Measurements from ENCODE around the gene PIGQ. TPM values are rescaled to one million over a fixed set of nuclear protein-coding genes. Genes with fewer than 3 reads are reported as not detected.

Gene PIGQ
- total and polyA plus RNA-seq, 2 of the 8 experiments (the other 6 are each of a cell fraction or from before 2014, with no cell fraction given): 36.0 to 49.2 TPM

- 82% methylated on average over 21 of the region's 21 CpGs; no CpG with 5 or more reads in 1 of the 2 experiments for WGBS, 2 experiments (ENCODE audit: extremely low coverage in 1 of 2, insufficient coverage in 1 of 2, insufficient read length in 1 of 2, insufficient replicate concordance in 2 of 2, low coverage in 1 of 2, low lambda C conversion rate in 2 of 2, missing lambda C conversion rate in 1 of 2)
- no peak for FAIRE-seq
- Histone ChIP-seq H2AK5ac (ENCODE audit: low read depth, low read length) (no peak overlapping the region), H3K4ac (replicated peaks; ENCODE audit: insufficient read length, low read depth, low read length) (no peak overlapping the region), H3K79me1 (ENCODE audit: low read depth, low read length) (no peaks in the 10 kb centered on the region; the same call in none of the 2 replicates), H3K79me2 (ENCODE audit: control insufficient read depth in 1 of 2, insufficient read depth in 2 of 2, low read length in 2 of 2) (no peaks in the 10 kb centered on the region; a peak in 1 of 4 replicates), H3K27ac (ENCODE audit: low read depth, low read length) (no peak overlapping the region), H2BK20ac (ENCODE audit: low read length) (no peak overlapping the region), H3K9me3 (ENCODE audit: insufficient read depth in 2 of 2, low read depth in 1 of 2, low read length in 1 of 2) (no peaks in the 10 kb centered on the region), H3K27me3 (replicated peaks in 1 of 4; ENCODE audit: control insufficient read depth in 3 of 4, extremely low read depth in 1 of 4, insufficient read depth in 3 of 4, low read length in 3 of 4) (no peaks in the 10 kb centered on the region), H4K8ac (ENCODE audit: extremely low read depth, insufficient read depth, low read length) (no peak overlapping the region), H2BK12ac (ENCODE audit: low read depth, low read length) (no peak overlapping the region), H4K20me1 (replicated peaks in 1 of 2; ENCODE audit: control insufficient read depth in 1 of 2, insufficient read depth in 2 of 2, low read length in 2 of 2) (peaks cover 0 to 16% of the 10 kb centered on the region in 2 experiments), H2BK120ac (replicated peaks; ENCODE audit: low read depth, low read length) (no peak overlapping the region), H4K91ac (replicated peaks; ENCODE audit: insufficient read length, low read length) (no peak overlapping the region), H2AFZ (ENCODE audit: low read length) (no peak overlapping the region), H3K4me2 (ENCODE audit: insufficient read depth in 1 of 2, low read depth in 2 of 2, low read length in 2 of 2) (no peak overlapping the region), H2BK5ac (ENCODE audit: low read depth, low read length) (no peak overlapping the region), H3K18ac (ENCODE audit: extremely low read depth, low read length) (no peak overlapping the region), H3K23ac (ENCODE audit: insufficient read length) (no peak overlapping the region), H3K4me1 (replicated peaks in 1 of 4; ENCODE audit: control insufficient read depth in 3 of 4, insufficient read depth in 4 of 4, low read length in 3 of 4) (peaks cover 0 to 3% (median 1%) of the 10 kb centered on the region in 4 experiments; a peak in 4 of 7 replicates), H3K4me3 (ENCODE audit: extremely low read depth in 1 of 4, insufficient read depth in 2 of 4, low read depth in 3 of 4, low read length in 4 of 4) (no peak overlapping the region), H4K5ac (ENCODE audit: insufficient read length, low read depth, low read length) (no peak overlapping the region), H2BK15ac (ENCODE audit: low read length) (no peak overlapping the region), H3K23me2 (ENCODE audit: low read depth, low read length) (no peaks in the 10 kb centered on the region), H3K36me3 (ENCODE audit: control insufficient read depth in 2 of 4, insufficient read depth in 4 of 4, low read length in 3 of 4) (peaks cover 0 to 16% (median 0%) of the 10 kb centered on the region in 4 experiments; a peak in 3 of 8 replicates), H3K56ac (replicated peaks; ENCODE audit: insufficient read length, low read depth, low read length) (no peak overlapping the region), H3K14ac (ENCODE audit: insufficient read length) (no peak overlapping the region), H3K9ac (replicated peaks in 1 of 4; ENCODE audit: extremely low read depth in 1 of 4, low read depth in 3 of 4, low read length in 3 of 4) (no peak overlapping the region)
- DNase-seq (ENCODE audit: low read depth in 1 of 2, low spot score in 2 of 2): no peak
- POLR2A ChIA-PET (ENCODE audit: partially characterized antibody): interaction anchor here (0.7 to 1.5 kb wide), 11 partner anchors 9 to 193 kb away, joined by 3 to 6 read pairs (median 4); partner anchors contain the start of genes NHLRC4, RHOT2 and WFIKKN1
- CTCF ChIA-PET (ENCODE audit: partially characterized antibody): interaction anchor here (0.6 to 4.8 kb wide), 26 partner anchors 9 to 214 kb away, joined by 3 to 30 read pairs (median 3); partner anchors contain the start of genes NHLRC4 and RAB40C
- TF ChIP-seq POLR2A (IDR thresholded peaks at IDR 0.05; ENCODE audit: control extremely low read depth in 1 of 2, low read depth in 2 of 2, low read length in 2 of 2) (no peak), SRF (IDR thresholded peaks at IDR 0.05; ENCODE audit: low read depth, low read length) (no peak), BCL11A (IDR thresholded peaks at IDR 0.05; ENCODE audit: low read depth in 2 of 2, low read length in 2 of 2) (no peak), HDAC6 (IDR thresholded peaks at IDR 0.05; ENCODE audit: low read depth, low read length) (no peak), ZNF274 (IDR thresholded peaks at IDR 0.05; ENCODE audit: borderline replicate concordance, extremely low read depth, low read length) (no peak), RBBP5 (IDR thresholded peaks at IDR 0.05; ENCODE audit: borderline replicate concordance, low read depth, low read length) (no peak), KDM4A (IDR thresholded peaks at IDR 0.05; ENCODE audit: low read depth, low read length, severe bottlenecking) (no peak), CEBPB (IDR thresholded peaks at IDR 0.05; ENCODE audit: low read depth, low read length) (no peak), ASH2L (IDR thresholded peaks at IDR 0.05; ENCODE audit: low read length) (no peak), POLR2AphosphoS5 (IDR thresholded peaks at IDR 0.05; ENCODE audit: low read depth, low read length) (no peak), SP2 (IDR thresholded peaks at IDR 0.05; ENCODE audit: low read length) (no peak), EZH2 (IDR thresholded peaks at IDR 0.05; ENCODE audit: low read depth, low read length, severe bottlenecking) (no peak), CBX8 (IDR thresholded peaks at IDR 0.05; ENCODE audit: borderline replicate concordance, low read depth, low read length) (no peak), SAP30 (IDR thresholded peaks at IDR 0.05; ENCODE audit: insufficient read depth, insufficient replicate concordance, low read length) (no peak)
Measured at GRCh38 chr16:576197-576822, 6.5 kb downstream of the PIGQ start.

All from H1 (cell line).